AG09309 (cell line): ENCODE data around the gene BMP2K.

ENCODE experiments used
- DNase-seq: peaks from one replicate; pipeline ENCODE4 v3.0.0-alpha.2; 2010; ENCODE audit warnings: low read depth
- H3K4me3 ChIP-seq: 2 replicates; pipeline ENCODE4 v1.5.1; 2011; ENCODE audit warnings: mild to moderate bottlenecking, low read depth, low read length, moderate library complexity; ENCODE audit not compliant: control insufficient read depth
- TF ChIP-seq, protein P1 (sequence below): IDR thresholded peaks from 2 replicates; pipeline ENCODE4 v1.5.1; 2011; ENCODE audit warnings: mild to moderate bottlenecking, low read depth, low read length, inconsistent platforms; ENCODE audit not compliant: insufficient read depth, control insufficient read depth; ENCODE audit errors: missing control alignments

Gene BMP2K

DNA sequence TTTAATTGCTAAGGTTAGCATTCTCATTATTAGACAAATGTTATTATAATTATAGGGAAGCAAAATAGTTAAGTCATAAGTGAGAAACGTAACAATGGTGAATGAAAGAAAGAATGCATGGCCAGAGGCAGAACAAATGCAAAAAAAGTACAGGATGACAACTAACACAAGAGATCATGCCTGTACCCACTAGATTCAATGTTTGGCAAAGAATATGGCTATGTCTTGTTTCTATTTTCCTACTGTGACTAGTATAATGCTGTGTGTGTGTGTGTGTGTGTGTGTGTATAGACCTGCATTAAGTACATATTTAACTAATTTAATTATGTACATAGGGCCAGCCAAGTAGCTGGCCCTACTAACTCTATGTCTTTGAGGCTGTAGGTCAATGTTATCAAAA, 12.9 kb upstream of the BMP2K start:
- no peak overlapping the region for H3K4me3 ChIP-seq

DNA sequence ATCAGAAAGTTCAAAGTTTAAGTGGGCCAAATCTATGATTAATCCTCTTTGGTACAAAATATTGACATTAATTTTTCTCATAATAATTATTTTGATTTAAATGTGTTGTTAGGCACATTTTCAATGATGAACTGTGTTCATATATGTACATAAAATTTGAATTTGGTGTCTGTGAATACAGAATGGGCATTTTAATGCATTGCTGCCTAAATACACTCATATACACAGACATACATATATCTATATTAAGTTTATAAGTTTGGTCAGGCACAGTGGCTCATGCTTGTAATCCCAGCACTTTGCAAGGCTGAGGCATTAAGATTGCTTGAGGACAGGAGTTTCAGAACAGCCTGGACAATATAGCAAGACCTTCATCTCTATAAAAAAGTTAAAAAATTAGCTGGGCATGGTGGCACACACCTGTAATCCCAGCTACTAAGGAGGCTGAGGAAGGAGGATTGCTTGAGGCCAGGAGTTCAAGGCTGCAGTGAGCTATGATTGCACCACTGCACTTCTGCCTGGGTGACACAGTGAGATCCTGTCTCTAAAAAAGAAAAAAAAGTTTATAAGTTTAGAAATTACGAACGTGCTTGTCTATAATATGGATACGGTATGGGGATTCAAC, 12.3 kb upstream of the BMP2K start:
- no peak overlapping the region for H3K4me3 ChIP-seq
- TF ChIP-seq, protein P1, sequence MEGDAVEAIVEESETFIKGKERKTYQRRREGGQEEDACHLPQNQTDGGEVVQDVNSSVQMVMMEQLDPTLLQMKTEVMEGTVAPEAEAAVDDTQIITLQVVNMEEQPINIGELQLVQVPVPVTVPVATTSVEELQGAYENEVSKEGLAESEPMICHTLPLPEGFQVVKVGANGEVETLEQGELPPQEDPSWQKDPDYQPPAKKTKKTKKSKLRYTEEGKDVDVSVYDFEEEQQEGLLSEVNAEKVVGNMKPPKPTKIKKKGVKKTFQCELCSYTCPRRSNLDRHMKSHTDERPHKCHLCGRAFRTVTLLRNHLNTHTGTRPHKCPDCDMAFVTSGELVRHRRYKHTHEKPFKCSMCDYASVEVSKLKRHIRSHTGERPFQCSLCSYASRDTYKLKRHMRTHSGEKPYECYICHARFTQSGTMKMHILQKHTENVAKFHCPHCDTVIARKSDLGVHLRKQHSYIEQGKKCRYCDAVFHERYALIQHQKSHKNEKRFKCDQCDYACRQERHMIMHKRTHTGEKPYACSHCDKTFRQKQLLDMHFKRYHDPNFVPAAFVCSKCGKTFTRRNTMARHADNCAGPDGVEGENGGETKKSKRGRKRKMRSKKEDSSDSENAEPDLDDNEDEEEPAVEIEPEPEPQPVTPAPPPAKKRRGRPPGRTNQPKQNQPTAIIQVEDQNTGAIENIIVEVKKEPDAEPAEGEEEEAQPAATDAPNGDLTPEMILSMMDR = no peak
- no peak for DNase-seq

More for the DNA sequence above, 12.9 kb upstream of the BMP2K start:
- no peak for DNase-seq
- TF ChIP-seq, protein P1 = no peak

DNA sequence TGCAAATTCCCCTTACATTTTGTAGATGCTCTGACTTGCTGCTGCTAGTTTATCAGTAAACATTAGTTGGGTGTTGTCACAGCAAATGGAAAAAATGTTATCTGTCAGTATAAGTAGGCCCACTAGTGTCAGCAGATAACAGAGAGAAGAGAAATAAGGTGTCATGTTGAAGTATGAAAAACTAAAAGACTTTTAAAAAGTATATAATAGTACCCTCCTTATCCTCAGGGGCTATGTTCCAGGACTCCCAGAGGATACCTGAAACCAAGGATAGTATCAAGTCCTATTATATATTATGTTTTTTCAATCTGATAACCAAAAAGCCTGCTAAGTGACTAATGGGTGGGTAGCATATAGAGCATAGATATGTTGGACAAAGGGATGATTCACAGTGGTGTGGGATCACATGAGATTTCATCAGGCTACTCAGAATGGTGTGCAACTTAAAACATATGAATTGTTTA, 11.6 kb upstream of the BMP2K start:
- no peak overlapping the region for H3K4me3 ChIP-seq
- no peak for DNase-seq
- TF ChIP-seq, protein P1 = no peak

DNA sequence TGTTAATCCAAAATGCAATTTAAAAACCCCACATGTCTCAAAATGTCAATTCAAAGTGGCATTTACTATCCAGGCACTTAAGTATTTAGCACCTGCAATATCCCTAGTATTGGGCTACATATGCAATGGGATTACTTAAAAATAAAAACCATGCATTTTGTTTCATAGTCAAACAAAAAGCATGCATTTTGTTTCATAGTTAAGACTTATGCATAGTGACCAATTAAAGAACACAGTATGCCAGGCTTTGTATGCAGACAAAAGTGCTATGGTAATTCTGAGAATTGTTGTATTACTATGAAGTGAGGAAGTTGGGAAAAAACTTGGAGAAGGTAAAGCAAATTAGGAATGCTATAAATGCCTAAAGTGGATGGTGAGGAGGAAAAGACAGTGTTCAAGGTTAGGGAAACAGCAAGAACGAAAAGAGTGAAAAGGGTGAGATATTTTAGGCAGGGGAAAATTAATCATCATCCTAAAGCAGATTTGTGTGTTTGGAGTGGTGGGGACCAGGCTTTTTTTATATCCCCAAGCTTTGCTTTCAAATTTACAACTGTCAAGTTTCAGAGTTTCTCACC, 10.6 kb upstream of the BMP2K start:
- TF ChIP-seq, protein P1 = no peak
- no peak overlapping the region for H3K4me3 ChIP-seq
- no peak for DNase-seq

DNA sequence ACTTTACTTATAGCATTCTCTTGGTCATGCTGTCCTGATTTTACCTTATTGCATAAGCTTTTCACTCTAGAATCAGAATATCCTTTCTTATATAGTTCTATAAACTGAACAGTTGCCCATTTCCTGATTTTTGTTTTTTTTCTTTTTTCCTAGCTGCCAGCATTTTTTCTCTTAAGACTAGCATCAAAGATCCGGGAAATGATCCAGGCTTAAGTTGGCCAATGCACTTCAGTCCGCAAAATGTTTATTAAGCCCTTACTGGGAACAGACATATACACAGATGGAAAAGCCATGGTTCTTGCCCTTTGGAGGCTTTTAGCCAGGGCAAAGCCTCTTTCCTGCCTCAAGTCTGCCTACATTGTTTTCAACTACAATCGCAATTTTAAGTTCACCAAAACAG, 10.1 kb upstream of the BMP2K start:
- DNase-seq = no peak
- TF ChIP-seq, protein P1 = no peak

DNA sequence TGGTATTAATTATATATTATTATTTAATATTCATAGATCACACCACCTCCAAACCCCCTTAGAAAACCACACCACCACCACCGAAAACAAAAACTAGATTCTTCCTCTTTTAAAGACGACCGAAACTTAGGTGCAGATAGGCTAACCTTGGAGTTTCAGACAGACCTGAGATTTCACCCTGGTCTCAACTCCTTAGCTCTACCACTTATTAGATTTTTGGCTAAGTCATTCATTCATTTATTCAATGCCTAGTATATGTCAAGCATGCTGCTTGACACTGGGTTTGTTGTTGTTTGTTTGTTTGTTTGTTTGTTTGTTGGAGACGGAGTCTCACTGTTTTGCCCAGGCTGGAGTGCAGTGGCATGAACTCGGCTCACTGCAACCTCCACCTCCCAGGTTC, 9.5 kb upstream of the BMP2K start:
- no peak overlapping the region for H3K4me3 ChIP-seq
- no peak for DNase-seq

More for the DNA sequence above, 10.1 kb upstream of the BMP2K start:
- H3K4me3 ChIP-seq = no peak overlapping the region

More for the DNA sequence above, 9.5 kb upstream of the BMP2K start:
- TF ChIP-seq, protein P1 = no peak
